RPMI8226 (cell line): ENCODE results near the gene HLA-DQB1.

Source experiments
- DNase-seq: peaks from one replicate; pipeline ENCODE4 v3.0.0-alpha.2; 2015

HLA-DQB1 gene

DNA sequence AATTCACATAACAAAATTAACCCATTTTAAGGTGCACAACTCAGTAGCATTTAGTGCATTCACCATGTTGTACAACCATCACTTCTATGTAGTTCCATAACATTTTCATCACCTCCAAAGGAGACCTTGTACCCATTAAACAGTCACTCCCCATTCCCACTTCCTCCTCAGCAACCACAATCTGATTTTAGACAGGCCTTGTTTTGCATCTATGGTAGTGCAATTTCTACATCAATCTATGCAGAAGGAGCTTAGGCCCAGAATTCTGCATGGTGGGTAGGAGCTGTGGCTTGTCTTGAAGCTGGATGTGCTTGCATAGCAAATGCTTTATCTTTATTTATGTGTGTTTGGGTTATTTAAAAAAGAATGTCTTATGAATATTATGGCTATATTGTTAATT, 42.8 kb downstream of the HLA-DQB1 start:
- no peak for DNase-seq

DNA sequence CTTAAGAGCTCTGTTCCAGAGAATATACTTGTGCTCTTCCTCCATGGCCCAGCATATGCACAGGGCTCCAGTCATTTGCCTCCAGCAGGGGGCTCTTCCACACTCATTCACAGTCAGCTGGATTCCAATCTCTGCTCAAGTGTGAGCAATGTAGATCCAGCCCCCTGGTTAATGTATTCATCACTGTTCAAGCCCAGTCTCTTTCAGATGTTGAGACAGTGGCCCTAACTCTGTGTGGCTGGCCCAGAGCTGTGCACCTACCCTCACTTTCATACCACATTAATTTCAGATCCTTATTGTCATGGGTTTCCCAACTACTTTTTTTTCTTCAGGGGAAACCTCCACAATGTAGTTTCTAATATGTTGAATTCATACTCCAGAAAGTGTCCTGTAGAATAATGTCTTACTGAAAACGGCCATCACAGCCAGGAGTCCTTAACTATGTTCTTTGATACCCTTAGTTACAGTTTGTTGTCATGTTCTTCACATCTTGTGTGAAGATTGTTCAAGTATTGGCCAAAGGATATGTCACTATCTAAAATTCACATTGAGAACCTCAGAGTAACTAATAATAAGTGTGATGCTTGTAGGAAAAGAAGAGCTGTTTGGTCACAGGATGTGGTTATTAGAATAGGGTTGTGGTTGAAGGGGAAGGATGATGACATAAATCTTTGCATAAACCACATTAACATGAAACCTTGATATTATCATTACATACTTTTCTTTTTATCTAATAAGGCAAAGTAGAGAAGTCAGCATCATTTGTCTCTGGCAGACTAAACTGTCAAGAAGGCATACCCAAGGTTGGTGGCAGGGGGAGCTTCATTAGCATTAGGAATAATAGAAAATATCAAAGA, 43.7 kb downstream of the HLA-DQB1 start:
- DNase-seq: peak; percentile 7

DNA sequence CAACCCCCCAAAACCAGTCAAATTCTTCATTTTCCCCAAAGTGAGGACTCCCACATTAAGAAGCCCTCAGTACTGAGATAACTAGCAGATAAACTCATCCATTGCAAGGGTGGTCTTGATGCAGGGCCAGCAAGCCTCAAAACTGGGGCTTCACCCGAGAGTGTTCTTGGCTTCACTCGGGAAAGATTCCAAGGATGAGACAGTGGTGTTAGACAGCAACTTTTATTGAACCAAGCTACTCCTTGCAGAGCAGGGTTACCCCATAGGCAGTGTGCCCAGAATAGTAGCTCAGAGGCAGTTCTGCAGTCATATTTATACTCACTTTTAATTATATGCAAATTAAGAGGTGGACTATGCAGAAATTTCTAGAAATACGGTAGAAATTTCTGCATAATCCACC, 45.1 kb downstream of the HLA-DQB1 start:
- no peak for DNase-seq

DNA sequence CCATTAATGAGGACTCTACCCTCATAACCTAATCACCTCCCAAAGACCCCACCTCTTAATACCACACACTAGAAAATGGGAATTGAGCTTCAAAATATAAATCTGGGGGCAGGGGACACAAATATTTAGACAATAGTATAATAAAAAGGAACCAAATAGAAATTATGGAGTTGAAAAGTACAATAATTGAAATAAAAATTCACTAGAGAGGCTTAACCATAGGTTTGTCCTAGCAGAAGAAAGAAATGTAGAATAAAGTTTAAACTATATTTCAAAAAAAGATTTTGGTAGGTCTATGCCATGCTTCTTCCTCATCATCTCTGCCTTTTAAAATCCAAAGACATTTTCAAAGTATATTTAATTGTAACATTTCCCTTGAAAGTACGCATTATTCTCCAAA, 48.7 kb downstream of the HLA-DQB1 start:
- DNase-seq: no peak

DNA sequence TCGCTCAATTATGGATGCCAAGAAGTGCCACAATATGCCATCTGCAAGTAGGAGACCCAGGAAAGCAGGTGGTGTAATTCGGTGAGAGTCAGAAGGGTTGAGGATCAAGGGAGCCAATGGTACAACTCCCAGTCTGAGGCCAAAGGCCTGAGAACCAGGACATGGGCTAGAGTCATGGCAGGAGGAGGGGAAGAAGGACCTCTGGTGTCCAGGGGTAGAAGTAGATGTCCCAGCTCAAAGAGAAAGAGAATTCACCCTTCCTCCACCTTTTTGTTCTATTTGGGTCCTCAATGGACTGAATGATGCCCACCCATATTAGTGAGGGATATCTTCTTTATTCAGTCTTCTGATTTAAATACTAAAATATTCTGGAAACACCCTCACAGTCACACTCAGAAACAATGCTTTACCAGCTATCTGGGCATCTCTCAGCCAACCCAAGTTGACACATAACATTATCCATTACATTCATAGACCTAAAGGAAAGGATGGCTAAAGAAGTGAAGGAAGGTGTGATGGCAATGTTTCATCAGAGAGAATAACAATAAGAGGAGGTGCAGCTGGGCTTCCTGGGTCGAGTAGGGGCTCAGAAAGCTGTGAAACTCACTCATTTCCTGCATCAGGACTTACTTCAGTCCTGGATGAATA, 50.4 kb downstream of the HLA-DQB1 start:
- DNase-seq: no peak

DNA sequence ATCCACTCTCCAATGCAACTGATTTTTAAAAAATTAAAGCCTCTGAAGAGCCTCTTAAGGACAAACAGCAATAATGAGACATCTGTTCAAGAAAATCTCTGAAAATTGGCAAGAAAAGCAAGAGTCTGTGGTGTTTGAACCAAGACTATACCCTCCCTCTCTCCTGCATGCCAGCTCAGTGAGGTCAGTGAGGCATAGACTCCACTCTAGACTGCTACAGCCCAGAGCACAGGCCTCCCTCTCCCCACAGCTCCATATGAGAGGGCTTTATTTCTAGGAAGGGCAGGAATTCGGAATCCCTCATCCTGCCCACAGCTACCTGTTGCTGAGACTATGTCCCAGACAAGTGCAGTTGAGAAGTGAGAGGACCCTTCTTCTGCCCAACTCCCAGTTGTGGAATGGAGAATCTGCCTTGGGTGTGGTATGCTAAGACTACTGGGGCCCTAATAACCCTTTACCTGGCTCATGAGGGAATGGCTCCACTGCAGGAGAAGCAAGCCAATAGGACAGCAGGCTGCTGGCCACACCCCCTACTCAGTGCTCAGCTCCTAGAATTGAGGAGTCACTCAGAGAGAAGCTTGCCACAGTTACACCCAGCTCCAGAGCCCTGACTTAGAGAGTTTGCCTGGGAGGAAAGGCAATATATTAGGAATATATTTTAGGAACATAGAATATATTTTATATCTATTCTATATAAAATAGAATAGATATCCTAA, 51.9 kb downstream of the HLA-DQB1 start:
- no peak for DNase-seq

DNA sequence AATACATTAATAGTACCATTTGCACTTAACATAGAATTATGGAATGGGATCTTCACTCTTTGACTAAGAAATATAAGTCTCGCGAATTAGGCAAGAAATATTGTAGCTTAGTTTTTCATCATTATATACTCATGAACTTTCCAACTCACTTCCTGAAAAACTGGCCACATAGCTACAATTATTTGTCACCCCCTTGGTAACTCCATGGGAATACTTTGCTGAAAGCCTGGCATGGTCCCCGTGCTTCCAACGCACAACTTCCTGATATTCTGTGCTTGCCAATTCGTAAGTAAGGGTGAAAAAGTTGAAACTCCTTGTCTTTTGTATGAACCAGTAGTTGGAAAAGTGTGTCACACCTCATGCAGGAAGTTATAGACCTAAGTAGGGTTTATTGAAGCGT, 53.0 kb downstream of the HLA-DQB1 start:
- no peak for DNase-seq

GRCh38 chr6:32610682-32611296, 55.7 kb downstream of the HLA-DQB1 start:
- no peak for DNase-seq

- DNase-seq: peak; percentile 37
Measured at GRCh38 chr6:32609731-32610640, 56.5 kb downstream of the HLA-DQB1 start.
